LNCaP clone FGC (cell line): ENCODE data around the gene SCFD2.

Experiments used
- DNase-seq: peaks from one replicate; pipeline ENCODE4 v3.0.0-alpha.2; 2011; ENCODE audit warnings: low read depth
- H3K4me3 ChIP-seq: 2 replicates; pipeline ENCODE4 v1.5.1; 2011; ENCODE audit warnings: mild to moderate bottlenecking, low read depth, low read length, control low read depth
- TF ChIP-seq, protein P1 (sequence below): IDR thresholded peaks from 2 replicates; pipeline ENCODE4 v1.5.1; 2012; ENCODE audit warnings: mild to moderate bottlenecking; ENCODE audit not compliant: control insufficient read depth, insufficient read depth; ENCODE audit errors: extremely low read depth

SCFD2 gene

DNA sequence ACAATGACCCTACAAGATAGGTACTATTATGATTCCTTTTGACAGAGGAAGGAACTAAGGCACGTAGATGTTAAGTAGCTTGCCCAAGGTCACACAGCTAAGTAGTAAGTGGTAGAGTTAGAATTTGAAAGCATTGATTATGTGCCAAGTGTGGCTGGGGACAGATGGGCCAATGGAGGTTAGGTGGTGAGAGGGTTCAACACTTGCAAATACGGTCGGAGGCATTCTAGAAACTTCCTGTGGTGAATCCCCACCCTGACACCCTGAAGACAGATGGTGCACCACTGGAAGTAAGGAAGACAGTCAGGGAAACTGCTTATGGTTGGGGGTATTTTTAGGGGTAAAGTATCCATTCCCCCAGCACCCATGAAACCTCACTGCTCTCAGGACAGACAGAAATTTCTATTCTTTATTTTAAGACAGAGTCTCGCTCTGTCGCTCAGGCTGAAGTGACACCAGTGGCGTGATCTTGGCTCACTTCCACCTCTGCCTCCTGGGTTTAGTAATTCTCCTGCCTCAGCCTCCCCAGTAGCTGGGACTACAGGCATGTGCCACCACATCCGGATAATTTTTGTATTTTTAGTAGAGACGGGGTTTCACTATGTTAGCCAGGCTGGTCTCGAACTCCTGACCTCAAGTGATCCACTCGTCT is 361.2 kb downstream of the SCFD2 start:
- DNase-seq: no peak
- TF ChIP-seq, protein P1, sequence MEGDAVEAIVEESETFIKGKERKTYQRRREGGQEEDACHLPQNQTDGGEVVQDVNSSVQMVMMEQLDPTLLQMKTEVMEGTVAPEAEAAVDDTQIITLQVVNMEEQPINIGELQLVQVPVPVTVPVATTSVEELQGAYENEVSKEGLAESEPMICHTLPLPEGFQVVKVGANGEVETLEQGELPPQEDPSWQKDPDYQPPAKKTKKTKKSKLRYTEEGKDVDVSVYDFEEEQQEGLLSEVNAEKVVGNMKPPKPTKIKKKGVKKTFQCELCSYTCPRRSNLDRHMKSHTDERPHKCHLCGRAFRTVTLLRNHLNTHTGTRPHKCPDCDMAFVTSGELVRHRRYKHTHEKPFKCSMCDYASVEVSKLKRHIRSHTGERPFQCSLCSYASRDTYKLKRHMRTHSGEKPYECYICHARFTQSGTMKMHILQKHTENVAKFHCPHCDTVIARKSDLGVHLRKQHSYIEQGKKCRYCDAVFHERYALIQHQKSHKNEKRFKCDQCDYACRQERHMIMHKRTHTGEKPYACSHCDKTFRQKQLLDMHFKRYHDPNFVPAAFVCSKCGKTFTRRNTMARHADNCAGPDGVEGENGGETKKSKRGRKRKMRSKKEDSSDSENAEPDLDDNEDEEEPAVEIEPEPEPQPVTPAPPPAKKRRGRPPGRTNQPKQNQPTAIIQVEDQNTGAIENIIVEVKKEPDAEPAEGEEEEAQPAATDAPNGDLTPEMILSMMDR: no peak
- no peak overlapping the region for H3K4me3 ChIP-seq

DNA sequence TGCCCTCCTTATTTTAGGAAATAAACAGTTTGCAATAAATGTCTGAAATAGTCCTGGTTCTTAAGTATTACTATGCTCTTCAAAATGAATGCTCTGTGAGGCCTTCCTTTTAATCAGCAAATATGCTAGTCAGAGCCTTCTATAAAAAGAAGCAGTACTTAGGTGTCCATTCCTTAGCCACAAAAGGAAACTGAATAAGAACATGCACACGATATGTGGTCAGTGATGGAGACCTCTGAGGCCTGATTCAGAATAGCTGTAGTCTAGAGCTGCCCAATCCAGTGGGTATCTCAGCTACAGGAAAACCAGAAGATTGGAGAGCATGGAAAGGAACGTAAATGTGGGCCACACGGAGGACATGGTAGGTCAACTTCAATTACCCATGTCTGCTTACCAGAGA is 361.9 kb downstream of the SCFD2 start:
- DNase-seq: no peak
- TF ChIP-seq, protein P1: no peak
- no peak overlapping the region for H3K4me3 ChIP-seq

GRCh38 chr4:53000560-53000959 is 365.3 kb downstream of the SCFD2 start:
- TF ChIP-seq, protein P1: no peak
- no peak for DNase-seq
- no peak overlapping the region for H3K4me3 ChIP-seq

DNA sequence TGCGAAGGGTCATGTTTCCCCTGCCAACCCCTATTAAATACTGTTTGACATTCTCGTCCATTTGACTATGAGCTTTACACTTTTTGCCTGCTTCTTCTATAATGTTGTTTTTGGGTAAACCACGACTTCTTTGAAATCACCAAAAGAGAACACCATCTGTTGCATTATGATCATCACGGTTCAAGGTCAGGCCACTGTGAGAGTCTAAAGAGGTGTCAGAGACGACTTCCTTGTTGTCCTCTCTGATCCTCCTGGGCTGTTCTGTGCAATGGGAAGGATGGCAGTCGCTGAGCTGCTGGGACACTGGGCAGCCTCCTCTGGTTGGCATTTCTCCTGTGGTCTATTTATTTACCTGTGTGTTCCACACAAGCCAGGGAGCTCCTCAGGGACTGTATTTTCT is 366.2 kb downstream of the SCFD2 start:
- H3K4me3 ChIP-seq: no peak overlapping the region
- no peak for DNase-seq
- TF ChIP-seq, protein P1: no peak

DNA sequence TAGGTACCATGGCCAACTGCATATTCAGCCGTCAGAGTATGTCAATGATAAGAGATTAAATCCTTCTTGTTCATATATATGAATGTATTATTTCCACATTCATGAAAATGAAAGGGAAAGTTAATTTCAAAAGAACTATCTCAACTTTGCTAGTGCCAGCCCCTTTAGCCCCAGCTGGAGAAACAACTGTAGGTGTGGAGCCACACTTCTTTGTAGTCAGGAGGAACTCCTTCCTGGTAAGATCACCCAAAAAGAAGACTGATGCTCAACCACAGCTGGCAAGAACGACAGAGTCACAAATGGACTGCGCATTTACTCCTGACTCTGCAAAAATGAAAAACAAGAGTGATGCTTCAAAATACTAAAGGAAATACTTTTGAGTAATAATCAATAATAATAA is 367.4 kb downstream of the SCFD2 start:
- no peak overlapping the region for H3K4me3 ChIP-seq
- DNase-seq: no peak
- TF ChIP-seq, protein P1: no peak

GRCh38 chr4:52997132-52997416 is 368.8 kb downstream of the SCFD2 start:
- H3K4me3 ChIP-seq: no peak overlapping the region
- no peak for DNase-seq
- TF ChIP-seq, protein P1: no peak
